Gastrocnemius medialis (tissue), 4 donors: Measurements from ENCODE around the gene VAV2. TPM values are rescaled to one million over a fixed set of nuclear protein-coding genes. Genes with fewer than 3 reads are reported as not detected.

Experiments used
- ATAC-seq, 2 donors: fragments of 150-250 bp; one replicate each; pipeline ENCODE4 v1.9.1; 2016
- DNase-seq, 2 donors: peaks; one replicate each; pipeline ENCODE4 v3.0.0-alpha.2; 2019
- H3K27ac ChIP-seq, 4 donors: fragments of 200-600 bp; sonication (generic); 1 replicate in 1 of 4; 2 replicates in 3 of 4; pipeline ENCODE4 v1.5.1; 2016 to 2018; ENCODE audit warnings: mild to moderate bottlenecking in 2 of 4, moderate library complexity in 1 of 4
- H3K27me3 ChIP-seq, 3 donors: fragments of 200-600 bp; sonication (generic) in 2 of 3; 1 replicate in 1 of 3; 2 replicates in 2 of 3; pipeline versions ENCODE4 v1.5.1 to v1.6.0; 2016 to 2019; ENCODE audit warnings: mild to moderate bottlenecking in 1 of 3, moderate library complexity in 1 of 3
- H3K36me3 ChIP-seq, 2 donors: fragments of 200-600 bp; sonication (generic) in 1 of 2; one replicate each; pipeline ENCODE4 v1.5.1; 2017 to 2018
- H3K4me1 ChIP-seq, 2 donors: fragments of 200-600 bp; sonication (generic) in 1 of 2; one replicate each; pipeline ENCODE4 v1.5.1; 2016 to 2017; ENCODE audit warnings: mild to moderate bottlenecking in 2 of 2
- H3K4me3 ChIP-seq, 4 donors: fragments of 200-600 bp; sonication (generic) in 3 of 4; 1 replicate in 1 of 4; 2 replicates in 3 of 4; pipeline ENCODE4 v1.5.1; 2016 to 2019; ENCODE audit warnings: mild to moderate bottlenecking in 2 of 4
- H3K9me3 ChIP-seq, 3 donors: fragments of 200-600 bp; sonication (generic) in 2 of 3; 1 replicate in 1 of 3; 2 replicates in 2 of 3; pipeline ENCODE4 v1.5.1; 2016 to 2019
- POLR2A ChIP-seq, 2 donors: fragments of 450-650 bp; IDR thresholded peaks; one replicate each; pipeline ENCODE4 v1.6.1; 2017; ENCODE audit warnings: antibody characterized with exemption in 2 of 2, mild to moderate bottlenecking in 2 of 2, moderate library complexity in 2 of 2
- in situ Hi-C, 4 donors: fragments of 200-750 bp; cut with MboI; loops; one replicate each; pipeline versions ENCODE4 v1.15.0 to v1.8.0; 2017; ENCODE audit warnings: low sequenced_read_pairs in 4 of 4
- intact Hi-C: fragments of 100-400 bp; cut with DNase I; formaldehyde crosslinking; loops from one replicate; pipeline ENCODE4 v1.15.1; 2023; ENCODE audit warnings: low total_unique reads
- total RNA-seq, 4 donors: library from RNA; depleted of rRNA; stranded (reverse); fragments of >200 nt; gene quantifications; one replicate each; pipeline versions ENCODE4 v1.1.0 to v1.2.3, GENCODE V29; 2016
- TF ChIP-seq, protein P1 (sequence below), 5 experiments: fragments of 450-650 bp in 3 of 5; fragments of 200-600 bp in 2 of 5; sonication (generic) in 2 of 5; IDR thresholded peaks in 4 of 5; conservative IDR thresholded peaks in 1 of 5; 1 replicate in 4 of 5; 2 replicates in 1 of 5; pipeline ENCODE4 v1.5.1; 2016 to 2019; ENCODE audit warnings: antibody characterized with exemption in 5 of 5, mild to moderate bottlenecking in 3 of 5, moderate library complexity in 3 of 5

VAV2 gene
- total RNA-seq, 4 donors from 2014 or later = 0.51 to 1.2 (median 0.97) TPM

DNA sequence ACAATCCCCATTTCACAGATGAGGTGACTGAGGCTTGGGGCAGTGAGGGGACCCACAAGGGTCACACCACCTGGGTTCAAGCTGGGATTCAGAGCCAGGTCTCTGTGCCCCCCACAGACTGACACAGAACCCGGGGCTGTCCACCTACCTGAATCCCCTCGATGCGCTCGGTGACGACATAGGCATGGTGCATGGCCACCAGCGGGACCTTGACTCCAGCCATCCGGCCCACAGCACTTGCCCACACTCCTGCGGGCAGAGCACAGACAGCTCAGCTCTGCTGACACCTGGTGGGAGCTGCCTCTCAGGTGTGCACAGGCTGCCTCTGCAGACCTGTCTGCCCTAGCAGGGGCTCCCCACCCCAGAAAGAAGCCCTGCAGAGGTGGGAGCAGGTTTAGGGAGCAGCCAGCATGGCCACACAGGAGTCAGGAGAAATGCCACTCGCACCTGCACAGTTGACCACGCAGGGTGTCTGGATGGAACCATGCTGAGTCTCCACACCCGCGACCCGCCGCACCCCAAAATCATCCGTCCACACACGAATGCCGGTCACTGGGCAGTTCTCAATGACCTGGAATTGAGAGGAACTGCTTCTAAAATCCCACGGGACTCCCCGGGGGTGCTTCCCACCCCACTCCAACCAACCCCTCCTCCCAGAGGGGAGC, 262.4 kb downstream of the VAV2 start:
- intact Hi-C loops = no loop called here
- no peak for TF ChIP-seq POLR2A (IDR thresholded peaks at IDR 0.05)
- TF ChIP-seq, protein P1, sequence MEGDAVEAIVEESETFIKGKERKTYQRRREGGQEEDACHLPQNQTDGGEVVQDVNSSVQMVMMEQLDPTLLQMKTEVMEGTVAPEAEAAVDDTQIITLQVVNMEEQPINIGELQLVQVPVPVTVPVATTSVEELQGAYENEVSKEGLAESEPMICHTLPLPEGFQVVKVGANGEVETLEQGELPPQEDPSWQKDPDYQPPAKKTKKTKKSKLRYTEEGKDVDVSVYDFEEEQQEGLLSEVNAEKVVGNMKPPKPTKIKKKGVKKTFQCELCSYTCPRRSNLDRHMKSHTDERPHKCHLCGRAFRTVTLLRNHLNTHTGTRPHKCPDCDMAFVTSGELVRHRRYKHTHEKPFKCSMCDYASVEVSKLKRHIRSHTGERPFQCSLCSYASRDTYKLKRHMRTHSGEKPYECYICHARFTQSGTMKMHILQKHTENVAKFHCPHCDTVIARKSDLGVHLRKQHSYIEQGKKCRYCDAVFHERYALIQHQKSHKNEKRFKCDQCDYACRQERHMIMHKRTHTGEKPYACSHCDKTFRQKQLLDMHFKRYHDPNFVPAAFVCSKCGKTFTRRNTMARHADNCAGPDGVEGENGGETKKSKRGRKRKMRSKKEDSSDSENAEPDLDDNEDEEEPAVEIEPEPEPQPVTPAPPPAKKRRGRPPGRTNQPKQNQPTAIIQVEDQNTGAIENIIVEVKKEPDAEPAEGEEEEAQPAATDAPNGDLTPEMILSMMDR (IDR thresholded peaks at IDR 0.05 in 4 of 5, conservative IDR thresholded peaks at IDR 0.05 in 1 of 5) = no peak
- no peak for DNase-seq

DNA sequence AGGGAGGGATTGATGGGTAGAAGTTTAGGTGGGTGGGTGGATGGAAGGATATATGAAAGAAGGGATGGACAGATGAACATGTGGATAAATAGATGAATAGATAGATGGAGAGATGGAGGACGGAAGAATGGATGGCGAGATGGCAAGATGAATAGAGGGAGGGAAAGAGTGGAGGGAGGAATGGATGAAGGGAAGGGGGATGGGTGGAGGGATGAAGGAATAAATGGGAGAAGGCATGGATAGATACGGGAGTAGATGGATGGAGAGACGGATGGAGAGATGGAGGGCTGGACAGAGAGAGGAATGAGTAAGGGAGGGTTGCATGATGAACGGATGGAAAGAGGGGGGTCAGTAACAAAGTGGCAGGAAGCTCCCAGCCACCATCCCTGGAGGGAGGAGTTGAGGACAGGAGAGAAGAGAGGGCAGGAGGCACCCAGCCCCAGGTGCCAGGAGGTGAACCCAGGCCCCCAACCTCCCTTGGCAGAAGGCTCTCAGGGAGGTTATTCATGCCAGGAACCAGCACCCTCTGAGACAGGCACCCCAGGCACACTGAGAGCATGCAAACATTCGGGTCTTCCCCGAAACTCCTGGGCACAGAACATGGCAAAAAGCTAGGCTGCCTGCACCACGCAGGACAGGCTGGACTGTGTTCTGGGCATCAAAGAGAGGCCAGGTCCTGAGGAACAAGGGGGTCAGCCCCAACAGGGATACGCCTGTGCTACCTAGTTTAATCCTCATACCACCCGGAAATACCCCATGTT, 263.1 kb downstream of the VAV2 start:
- no peak overlapping the region for H3K27ac ChIP-seq
- DNase-seq (no peak), ATAC-seq (no peak)
- H3K4me3 ChIP-seq = no peak overlapping the region
- H3K9me3 ChIP-seq = no peaks in the 10 kb centered on the region
- intact Hi-C loops (no loop called here), in situ Hi-C loops (loop anchor here in 2 of 4 donors (25.0 kb wide), 1 partner anchor 192 kb away; the partner anchor contains the start of gene ADAMTSL2 (in 2 of the 2))
- no peaks in the 10 kb centered on the region for H3K36me3 ChIP-seq
- H3K27me3 ChIP-seq = peaks cover 0 to 9% (median 4%) of the 10 kb centered on the region in 3 donors
- H3K4me1 ChIP-seq = no peaks in the 10 kb centered on the region
- TF ChIP-seq, protein P1 (IDR thresholded peaks at IDR 0.05 in 4 of 5, conservative IDR thresholded peaks at IDR 0.05 in 1 of 5) = no peak

More for the DNA sequence above, 262.4 kb downstream of the VAV2 start:
- in situ Hi-C loops = loop anchor here in 2 of 4 donors (25.0 kb wide), 1 partner anchor 192 kb away; the partner anchor contains the start of gene ADAMTSL2 (in 2 of the 2)
- Histone ChIP-seq H3K36me3 (no peaks in the 10 kb centered on the region), H3K27ac (no peak overlapping the region), H3K9me3 (no peaks in the 10 kb centered on the region), H3K4me3 (no peak overlapping the region), H3K4me1 (no peaks in the 10 kb centered on the region), H3K27me3 (peaks cover 0 to 9% (median 4%) of the 10 kb centered on the region in 3 donors)
- no peak for ATAC-seq

DNA sequence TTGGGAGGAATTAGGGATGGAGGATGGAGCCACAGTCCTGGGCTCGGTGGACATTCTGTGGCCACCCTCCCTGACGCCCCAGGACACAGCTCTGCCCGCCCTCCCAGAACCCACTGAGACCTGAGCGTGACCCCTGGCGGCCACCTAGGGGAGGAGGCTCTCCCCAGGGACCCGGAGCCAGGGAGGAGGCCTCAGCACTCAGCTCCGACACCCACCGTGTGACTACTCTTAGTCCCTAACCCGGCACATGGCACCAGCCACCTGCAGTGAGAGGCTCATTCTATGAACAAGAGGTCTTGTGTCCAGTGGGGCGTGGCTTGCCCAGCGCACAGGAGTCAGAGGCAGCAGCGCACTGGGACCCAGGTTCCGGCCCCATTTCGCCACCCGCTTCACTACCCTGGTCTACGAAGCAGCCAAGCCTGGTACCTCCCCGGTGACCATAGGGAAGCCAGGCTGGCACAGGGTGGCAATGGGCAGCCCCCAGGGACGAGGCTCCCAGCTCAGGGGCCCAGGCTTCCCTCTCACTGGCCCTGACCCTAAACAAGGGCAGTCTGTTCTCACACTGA, 264.2 kb downstream of the VAV2 start:
- H3K36me3 ChIP-seq = no peaks in the 10 kb centered on the region
- intact Hi-C loops = no loop called here
- H3K27ac ChIP-seq = no peak overlapping the region
- no peak overlapping the region for H3K4me3 ChIP-seq
- H3K9me3 ChIP-seq = no peaks in the 10 kb centered on the region
- in situ Hi-C loops = loop anchor here in 2 of 4 donors (25.0 kb wide), 1 partner anchor 191 kb away; the partner anchor contains the start of gene ADAMTSL2 (in 2 of the 2)
- DNase-seq (no peak), ATAC-seq (no peak)
- no peaks in the 10 kb centered on the region for H3K4me1 ChIP-seq
- peaks cover 0 to 9% (median 4%) of the 10 kb centered on the region in 3 donors for H3K27me3 ChIP-seq
- TF ChIP-seq, protein P1 (IDR thresholded peaks at IDR 0.05 in 4 of 5, conservative IDR thresholded peaks at IDR 0.05 in 1 of 5) = no peak
- TF ChIP-seq POLR2A (IDR thresholded peaks at IDR 0.05) = no peak

DNA sequence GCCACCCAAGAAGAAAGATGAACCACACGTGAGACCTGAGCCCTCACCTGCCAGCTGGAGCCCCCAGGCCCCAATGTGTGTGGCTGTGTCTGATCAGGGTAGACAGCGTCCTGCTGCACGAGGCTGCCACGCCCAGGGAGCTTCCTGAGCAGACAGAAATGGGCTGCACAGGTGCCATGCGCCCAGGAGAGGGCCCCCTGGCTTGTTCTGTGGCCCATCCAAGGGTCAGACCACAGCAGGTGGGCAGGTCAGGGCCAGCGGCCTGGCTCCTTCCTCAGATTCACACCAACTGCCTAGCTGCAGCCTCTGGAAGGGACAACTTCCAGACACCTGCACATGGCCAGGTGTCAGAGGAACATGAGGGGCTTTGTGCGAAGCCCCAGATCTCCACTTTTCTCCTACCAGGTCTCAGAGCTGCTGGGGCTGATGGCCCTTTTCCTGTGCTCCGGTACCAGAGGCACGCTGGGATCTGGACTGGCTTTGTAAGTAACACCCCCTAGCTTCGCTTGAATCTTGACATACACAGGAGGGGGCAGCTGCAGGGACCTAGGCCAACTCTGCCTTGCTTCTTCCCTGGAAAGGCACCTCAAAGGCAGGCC, 264.7 kb downstream of the VAV2 start:
- no peak for TF ChIP-seq POLR2A (IDR thresholded peaks at IDR 0.05)
- TF ChIP-seq, protein P1 (IDR thresholded peaks at IDR 0.05 in 4 of 5, conservative IDR thresholded peaks at IDR 0.05 in 1 of 5) = no peak
- H3K27ac ChIP-seq = no peak overlapping the region
- H3K36me3 ChIP-seq = no peaks in the 10 kb centered on the region
- peak in 1 of 2 donors; percentile 3 for DNase-seq
- H3K27me3 ChIP-seq = peaks cover 0 to 9% (median 4%) of the 10 kb centered on the region in 3 donors
- ATAC-seq = no peak
- no peaks in the 10 kb centered on the region for H3K4me1 ChIP-seq
- H3K4me3 ChIP-seq = no peak overlapping the region
- in situ Hi-C loops (loop anchor here in 2 of 4 donors (25.0 kb wide), 1 partner anchor 190 kb away; the partner anchor contains the start of gene ADAMTSL2 (in 2 of the 2)), intact Hi-C loops (no loop called here)
- H3K9me3 ChIP-seq = no peaks in the 10 kb centered on the region
